Fibroblast of skin of left quadriceps (primary cell): ENCODE data around the gene SLC22A12.

ENCODE experiments used
- DNase-seq, 2 experiments: peaks; one replicate each; pipeline ENCODE4 v3.0.0-alpha.2; 2013; ENCODE audit warnings: low read depth in 2 of 2

Gene SLC22A12

GRCh38 chr11:64562723-64563351 lies 28.2 kb upstream of the SLC22A12 start:
- DNase-seq, result no peak

GRCh38 chr11:64563966-64564365 lies 27.1 kb upstream of the SLC22A12 start:
- DNase-seq, result no peak

- no peak for DNase-seq
Observed at GRCh38 chr11:64564419-64564818, 26.6 kb upstream of the SLC22A12 start.

GRCh38 chr11:64564947-64565889 lies 25.8 kb upstream of the SLC22A12 start:
- no peak for DNase-seq

- peak; percentile 61 to 63 for DNase-seq
Observed at GRCh38 chr11:64566042-64566914, 24.7 kb upstream of the SLC22A12 start.

- no peak for DNase-seq
Observed at GRCh38 chr11:64566915-64567891, 23.8 kb upstream of the SLC22A12 start.

- DNase-seq, result no peak
Observed at GRCh38 chr11:64568041-64568571, 22.9 kb upstream of the SLC22A12 start.

- no peak for DNase-seq
Observed at GRCh38 chr11:64568584-64569140, 22.4 kb upstream of the SLC22A12 start.

- DNase-seq, result no peak
Observed at GRCh38 chr11:64569300-64569970, 21.6 kb upstream of the SLC22A12 start.

- no peak for DNase-seq
Observed at GRCh38 chr11:64570341-64570740, 20.7 kb upstream of the SLC22A12 start.

- DNase-seq, result no peak
Observed at GRCh38 chr11:64571050-64571409, 20.0 kb upstream of the SLC22A12 start.

- no peak for DNase-seq
Observed at GRCh38 chr11:64571410-64572091, 19.5 kb upstream of the SLC22A12 start.

GRCh38 chr11:64572143-64572542 lies 18.9 kb upstream of the SLC22A12 start:
- DNase-seq, result no peak

- DNase-seq, result no peak
Observed at GRCh38 chr11:64577202-64577601, 13.8 kb upstream of the SLC22A12 start.

- DNase-seq, result no peak
Observed at GRCh38 chr11:64580412-64580811, 10.6 kb upstream of the SLC22A12 start.

GRCh38 chr11:64581057-64581523 lies 9.9 kb upstream of the SLC22A12 start:
- DNase-seq, result no peak

GRCh38 chr11:64582885-64583284 lies 8.1 kb upstream of the SLC22A12 start:
- DNase-seq, result no peak

GRCh38 chr11:64583296-64584262 lies 7.4 kb upstream of the SLC22A12 start:
- no peak for DNase-seq
